Measurements from ENCODE around the gene CERCAM. TPM values are rescaled to one million over a fixed set of nuclear protein-coding genes. Genes with fewer than 3 reads are reported as not detected.

The CERCAM gene
- total RNA-seq, 1 experiment from 2014 or later: 11.3 TPM

DNA sequence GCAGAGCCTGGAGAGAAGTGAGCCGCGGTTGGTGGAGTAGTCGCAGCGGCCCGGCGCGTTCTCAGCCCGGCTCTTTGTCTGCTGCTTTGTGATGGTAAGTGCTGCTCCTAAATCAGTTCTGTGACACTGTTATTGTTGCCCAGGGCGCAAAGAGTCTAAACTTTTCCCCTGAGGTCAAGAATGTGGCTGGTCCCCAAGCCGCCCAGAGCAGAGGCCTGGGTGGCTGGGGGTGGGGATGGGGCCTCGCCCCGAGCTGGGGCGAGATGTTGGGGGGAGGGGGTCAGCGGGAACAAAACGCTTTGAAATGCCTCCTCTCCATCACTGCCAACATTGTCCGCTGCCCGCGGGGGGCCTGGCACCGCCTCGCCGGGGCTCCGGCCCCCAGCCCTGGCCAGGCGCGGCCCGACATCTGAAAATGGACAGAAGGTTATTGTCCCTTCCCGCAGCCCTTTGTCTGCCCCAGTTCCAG lies 11.7 kb upstream of the CERCAM start:
- DNase-seq (ENCODE audit: low read depth, low spot score) (no peak), ATAC-seq (no peak)
- POLR2A ChIA-PET: no interaction called here
- H3K9me3 ChIP-seq (ENCODE audit: control insufficient read depth, insufficient read depth, low read depth, low read length): no peaks in the 10 kb centered on the region
- H3K27me3 ChIP-seq (ENCODE audit: control insufficient read depth, insufficient read depth, low read length): no peaks in the 10 kb centered on the region
- H3K36me3 ChIP-seq (ENCODE audit: control insufficient read depth, insufficient read depth, low read length): no peaks in the 10 kb centered on the region
- intact Hi-C loops (cut with micrococcal nuclease; ENCODE audit: unreplicated experiment) (no loop called here), in situ Hi-C loops (cut with HindIII; ENCODE audit: low pct_unique_long_range_greater_than_20kb, low sequenced_read_pairs) (no loop called here)
- BruUV-seq (replicated peaks): no TSS peak
- H3K27ac ChIP-seq (ENCODE audit: low read length): no peak overlapping the region
- CTCF ChIA-PET: interaction anchor here (0.6 kb wide), 1 partner anchor 38 kb away, joined by 3 read pairs; the partner anchor contains the start of gene URM1
- no peak overlapping the region for H3K4me3 ChIP-seq (ENCODE audit: low read depth in 2 of 2, low read length in 2 of 2)
- no peak for TF ChIP-seq SIN3A (IDR thresholded peaks at IDR 0.05; ENCODE audit: borderline replicate concordance, insufficient read depth, low read depth, low read length)
- TF ChIP-seq, protein P1, sequence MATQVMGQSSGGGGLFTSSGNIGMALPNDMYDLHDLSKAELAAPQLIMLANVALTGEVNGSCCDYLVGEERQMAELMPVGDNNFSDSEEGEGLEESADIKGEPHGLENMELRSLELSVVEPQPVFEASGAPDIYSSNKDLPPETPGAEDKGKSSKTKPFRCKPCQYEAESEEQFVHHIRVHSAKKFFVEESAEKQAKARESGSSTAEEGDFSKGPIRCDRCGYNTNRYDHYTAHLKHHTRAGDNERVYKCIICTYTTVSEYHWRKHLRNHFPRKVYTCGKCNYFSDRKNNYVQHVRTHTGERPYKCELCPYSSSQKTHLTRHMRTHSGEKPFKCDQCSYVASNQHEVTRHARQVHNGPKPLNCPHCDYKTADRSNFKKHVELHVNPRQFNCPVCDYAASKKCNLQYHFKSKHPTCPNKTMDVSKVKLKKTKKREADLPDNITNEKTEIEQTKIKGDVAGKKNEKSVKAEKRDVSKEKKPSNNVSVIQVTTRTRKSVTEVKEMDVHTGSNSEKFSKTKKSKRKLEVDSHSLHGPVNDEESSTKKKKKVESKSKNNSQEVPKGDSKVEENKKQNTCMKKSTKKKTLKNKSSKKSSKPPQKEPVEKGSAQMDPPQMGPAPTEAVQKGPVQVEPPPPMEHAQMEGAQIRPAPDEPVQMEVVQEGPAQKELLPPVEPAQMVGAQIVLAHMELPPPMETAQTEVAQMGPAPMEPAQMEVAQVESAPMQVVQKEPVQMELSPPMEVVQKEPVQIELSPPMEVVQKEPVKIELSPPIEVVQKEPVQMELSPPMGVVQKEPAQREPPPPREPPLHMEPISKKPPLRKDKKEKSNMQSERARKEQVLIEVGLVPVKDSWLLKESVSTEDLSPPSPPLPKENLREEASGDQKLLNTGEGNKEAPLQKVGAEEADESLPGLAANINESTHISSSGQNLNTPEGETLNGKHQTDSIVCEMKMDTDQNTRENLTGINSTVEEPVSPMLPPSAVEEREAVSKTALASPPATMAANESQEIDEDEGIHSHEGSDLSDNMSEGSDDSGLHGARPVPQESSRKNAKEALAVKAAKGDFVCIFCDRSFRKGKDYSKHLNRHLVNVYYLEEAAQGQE (IDR thresholded peaks at IDR 0.05; ENCODE audit: insufficient read depth in 1 of 2, low read depth in 2 of 2, low read length in 1 of 2): no peak
- H3K4me1 ChIP-seq (ENCODE audit: control insufficient read depth, insufficient read depth, low read length): peaks cover 9% of the 10 kb centered on the region; the same call in 1 of the 2 replicates

DNA sequence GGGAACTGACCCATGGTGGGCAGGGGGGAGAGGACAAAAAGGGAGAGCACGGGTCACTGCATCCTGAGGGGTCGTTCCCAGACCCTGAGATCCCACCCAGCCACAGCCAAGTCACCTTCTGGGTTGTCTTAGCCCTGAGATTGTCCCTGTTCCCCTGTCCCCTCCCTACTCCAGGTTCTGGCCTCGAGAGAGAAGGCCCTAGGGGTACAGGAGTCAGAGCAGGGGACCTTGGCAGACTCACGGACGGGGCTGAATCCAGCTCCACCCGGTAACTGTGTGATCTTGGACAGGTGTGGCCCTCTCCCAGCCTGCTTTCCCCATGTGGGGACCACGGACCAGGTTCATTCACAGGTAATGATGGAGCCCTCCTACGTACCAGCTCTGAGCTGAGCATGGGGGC lies 11.2 kb upstream of the CERCAM start:
- POLR2A ChIA-PET: no interaction called here
- TF ChIP-seq, protein P1 (IDR thresholded peaks at IDR 0.05; ENCODE audit: insufficient read depth in 1 of 2, low read depth in 2 of 2, low read length in 1 of 2): no peak
- TF ChIP-seq POLR2AphosphoS5 (IDR thresholded peaks at IDR 0.05; ENCODE audit: low read depth, low read length) (no peak), TCF7L2 (IDR thresholded peaks at IDR 0.05; ENCODE audit: low read depth, low read length) (no peak), SIN3A (IDR thresholded peaks at IDR 0.05; ENCODE audit: borderline replicate concordance, insufficient read depth, low read depth, low read length) (no peak), CTCF (IDR thresholded peaks at IDR 0.05) (no peak)
- no peak for DNase-seq (ENCODE audit: low read depth, low spot score)
- ATAC-seq: 0 out of 2 replicates have a peak, but pooled peaks have one; percentile 5
- Histone ChIP-seq H3K4me3 (ENCODE audit: low read depth in 2 of 2, low read length in 2 of 2) (no peak overlapping the region), H3K36me3 (ENCODE audit: control insufficient read depth, insufficient read depth, low read length) (no peaks in the 10 kb centered on the region), H3K4me1 (ENCODE audit: control insufficient read depth, insufficient read depth, low read length) (peaks cover 9% of the 10 kb centered on the region; the same call in 1 of the 2 replicates), H3K27me3 (ENCODE audit: control insufficient read depth, insufficient read depth, low read length) (no peaks in the 10 kb centered on the region), H3K27ac (ENCODE audit: low read length) (no peak overlapping the region), H3K9me3 (ENCODE audit: control insufficient read depth, insufficient read depth, low read depth, low read length) (no peaks in the 10 kb centered on the region)
- CTCF ChIA-PET: interaction anchor here (0.6 to 0.9 kb wide), 2 partner anchors 39 to 47 kb away, joined by 3 read pairs; partner anchors contain the start of gene URM1
- in situ Hi-C loops (cut with HindIII; ENCODE audit: low pct_unique_long_range_greater_than_20kb, low sequenced_read_pairs) (no loop called here), intact Hi-C loops (cut with micrococcal nuclease; ENCODE audit: unreplicated experiment) (no loop called here)
- BruUV-seq (replicated peaks): no TSS peak
